HCEC 1CT (cell line): ENCODE results near the gene ANKRD13A.
"Not testable (repeated sequence)": the region's sequence is repeated elsewhere in the genome, so short reads cannot be mapped to it uniquely, and the experiment has no call there.

Source experiments
- DNase-seq: peaks from one replicate; pipeline ENCODE4 v3.0.0-alpha.2; 2017

ANKRD13A gene

DNA sequence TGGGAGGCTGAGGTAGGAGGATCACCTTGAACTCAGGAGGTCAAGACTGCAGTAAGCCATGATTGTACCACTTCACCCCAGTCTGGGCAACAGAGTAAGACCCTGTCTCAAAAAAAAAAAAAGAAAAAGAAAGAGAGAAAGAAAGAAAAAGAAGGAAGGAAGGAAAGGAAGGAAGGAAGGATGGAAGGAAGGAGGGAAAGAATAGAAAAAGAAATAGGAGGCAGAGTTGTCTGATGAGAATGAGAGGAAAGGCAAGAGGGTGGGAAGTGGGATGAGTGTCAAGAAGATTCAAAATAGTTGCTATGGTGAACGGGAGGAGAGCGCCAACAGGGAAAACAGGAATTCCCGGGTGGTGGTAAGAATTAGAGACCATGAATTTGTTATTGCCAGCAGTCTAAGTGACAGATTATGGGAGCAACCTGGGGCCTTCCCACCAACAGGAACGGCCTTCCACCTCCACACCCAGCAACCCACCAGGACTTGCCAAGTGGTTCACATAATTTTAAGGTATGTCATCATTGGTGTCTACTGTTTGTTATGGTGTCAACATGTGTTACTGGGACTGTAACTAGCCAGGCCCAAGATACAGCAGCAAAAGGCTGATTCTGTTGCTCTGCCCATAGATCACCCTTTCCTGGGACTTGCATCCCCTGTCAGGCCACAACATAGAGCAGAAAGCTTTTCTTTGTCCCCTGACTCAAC, 85.2 kb downstream of the ANKRD13A start:
- DNase-seq: no peak

DNA sequence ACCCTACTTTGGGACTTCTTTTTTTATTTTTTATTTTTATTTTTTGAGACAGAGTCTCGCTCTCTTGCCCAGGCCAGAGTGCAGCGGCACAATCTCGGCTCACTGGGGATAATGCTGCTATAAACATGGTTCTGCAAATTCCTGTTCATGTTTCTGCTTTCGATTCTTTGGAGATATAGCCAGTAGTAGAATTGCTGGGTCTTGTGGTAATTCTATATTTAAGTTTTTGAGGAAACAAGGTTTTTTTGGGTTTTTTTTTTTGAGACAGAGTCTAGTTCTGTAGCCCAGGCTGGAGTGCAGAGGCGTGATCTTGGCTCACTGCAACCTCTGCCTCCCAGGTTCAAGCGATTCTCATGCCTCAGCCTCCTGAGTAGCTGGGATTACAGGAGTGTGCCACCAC, 89.0 kb downstream of the ANKRD13A start:
- not testable (repeated sequence) for DNase-seq

DNA sequence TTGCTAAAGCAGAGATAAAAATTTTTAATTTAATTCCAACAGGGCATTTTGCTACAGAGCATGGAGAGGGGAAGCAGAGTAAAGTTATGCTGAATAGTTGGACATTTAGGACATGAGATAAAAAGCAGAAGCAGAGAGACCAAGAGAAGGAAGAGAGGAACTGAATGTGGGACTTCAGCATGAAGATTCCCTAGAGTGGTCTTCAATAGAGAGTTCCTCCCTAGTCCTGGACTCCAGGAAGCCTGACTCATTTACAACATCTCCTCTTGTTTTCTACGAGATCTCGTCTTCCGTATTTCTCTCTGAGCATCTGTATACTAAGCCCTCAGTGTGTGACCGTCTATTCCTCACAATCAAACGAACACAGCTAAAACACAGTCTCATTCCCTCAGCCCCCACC, 89.7 kb downstream of the ANKRD13A start:
- no peak for DNase-seq
